Activated CD8-positive, alpha-beta memory T cell treated with anti-CD3 and anti-CD28 coated beads, Interleukin-2, amount 50 U/mL, for 1 hour (primary cell): ENCODE data around the gene BCAS3.
"Not testable (repeated sequence)": the region's sequence is repeated elsewhere in the genome, so short reads cannot be mapped to it uniquely, and the experiment has no call there.

Experiments
- DNase-seq: peaks from one replicate; pipeline ENCODE4 v3.0.0-alpha.2; 2020; ENCODE audit errors: extremely low read depth

BCAS3 gene

DNA sequence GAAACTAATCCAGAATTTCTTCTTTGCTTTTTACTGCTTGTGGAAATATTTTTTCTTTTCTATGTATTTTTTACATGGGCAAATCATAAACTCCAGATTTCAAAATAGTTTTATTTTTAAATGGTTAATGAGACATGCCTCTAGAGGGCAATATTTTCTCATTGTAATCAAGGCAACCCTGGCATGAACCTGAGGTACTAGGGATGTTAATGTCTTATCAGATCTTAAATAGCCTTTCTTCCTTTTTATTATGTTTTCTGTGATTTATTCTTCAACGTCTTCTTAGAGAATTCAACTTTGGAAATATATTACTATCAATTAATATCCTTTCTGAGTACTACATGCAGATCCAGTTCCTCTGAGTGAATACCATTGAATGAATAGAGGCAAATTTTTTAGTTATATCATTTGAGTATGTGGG lies 324.7 kb downstream of the BCAS3 start:
- no peak for DNase-seq

DNA sequence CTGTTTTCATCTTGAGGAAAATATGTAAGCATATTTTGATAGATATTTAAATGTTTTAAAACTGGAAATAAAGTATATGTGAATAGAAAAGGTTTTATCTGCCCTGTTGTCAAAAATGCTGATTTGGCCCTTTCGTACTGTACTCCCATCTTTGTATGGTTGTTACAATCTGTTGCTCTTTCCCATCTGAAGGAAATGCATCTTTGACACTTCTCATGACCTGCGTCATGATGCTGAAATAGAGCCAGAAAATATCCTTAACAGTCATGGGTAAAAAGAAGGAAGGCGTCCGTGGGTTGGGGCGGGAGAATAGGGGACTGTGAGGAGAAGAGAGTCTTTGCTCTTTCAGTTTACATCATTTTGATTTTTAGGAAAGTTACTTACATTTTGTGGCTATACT lies 327.7 kb downstream of the BCAS3 start:
- no peak for DNase-seq

DNA sequence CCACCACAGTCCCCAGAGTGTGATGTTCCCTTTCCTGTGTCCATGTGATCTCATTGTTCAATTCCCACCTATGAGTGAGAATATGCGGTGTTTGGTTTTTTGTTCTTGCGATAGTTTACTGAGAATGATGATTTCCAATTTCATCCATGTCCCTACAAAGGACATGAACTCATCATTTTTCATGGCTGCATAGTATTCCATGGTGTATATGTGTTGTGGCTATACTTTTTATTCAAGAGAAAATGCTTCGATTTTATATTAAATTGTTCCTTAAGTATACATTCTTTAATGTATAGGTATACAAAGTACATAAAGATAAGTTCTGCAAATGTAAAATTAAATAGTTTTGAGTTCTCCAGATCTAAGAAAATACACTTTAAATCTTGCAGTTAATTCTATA lies 328.3 kb downstream of the BCAS3 start:
- DNase-seq, result not testable (repeated sequence)

DNA sequence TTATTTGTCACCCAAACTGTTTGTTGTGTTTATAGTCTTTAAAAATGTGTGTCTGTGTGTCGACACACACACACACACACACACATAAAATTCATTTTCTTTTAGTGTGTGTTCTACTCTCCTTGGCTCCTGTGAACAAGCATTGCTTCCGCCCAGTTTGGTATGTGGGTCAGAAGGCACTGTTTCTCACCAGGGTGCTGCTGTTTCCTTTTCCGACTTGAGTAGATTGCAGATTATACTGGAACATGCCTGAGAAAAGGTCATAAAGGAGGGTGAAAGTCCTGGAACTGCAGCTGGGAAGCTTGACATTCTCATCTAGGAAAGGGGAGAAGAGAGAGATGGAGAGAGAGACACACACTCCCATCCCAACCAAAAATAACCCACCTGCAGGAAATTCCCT lies 330.3 kb downstream of the BCAS3 start:
- DNase-seq, result no peak

DNA sequence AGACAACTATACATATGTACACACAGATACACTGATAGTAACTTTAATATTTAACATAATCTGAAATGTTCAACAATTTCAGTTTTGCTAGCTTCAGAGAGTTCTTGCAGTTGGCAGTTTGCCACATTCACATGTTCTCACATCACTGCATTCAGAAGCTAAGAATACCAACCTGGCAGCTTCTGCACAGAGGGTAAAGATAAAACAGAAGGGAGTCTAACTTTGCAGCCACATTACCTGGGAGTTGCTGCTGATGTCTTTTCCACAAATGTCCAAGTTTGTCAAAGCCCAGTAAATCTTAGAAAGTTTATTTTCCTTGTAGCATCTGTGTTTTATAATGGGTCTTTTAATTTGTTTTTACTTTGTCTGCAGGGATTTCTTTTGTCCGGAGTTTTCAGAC lies 332.0 kb downstream of the BCAS3 start:
- no peak for DNase-seq

DNA sequence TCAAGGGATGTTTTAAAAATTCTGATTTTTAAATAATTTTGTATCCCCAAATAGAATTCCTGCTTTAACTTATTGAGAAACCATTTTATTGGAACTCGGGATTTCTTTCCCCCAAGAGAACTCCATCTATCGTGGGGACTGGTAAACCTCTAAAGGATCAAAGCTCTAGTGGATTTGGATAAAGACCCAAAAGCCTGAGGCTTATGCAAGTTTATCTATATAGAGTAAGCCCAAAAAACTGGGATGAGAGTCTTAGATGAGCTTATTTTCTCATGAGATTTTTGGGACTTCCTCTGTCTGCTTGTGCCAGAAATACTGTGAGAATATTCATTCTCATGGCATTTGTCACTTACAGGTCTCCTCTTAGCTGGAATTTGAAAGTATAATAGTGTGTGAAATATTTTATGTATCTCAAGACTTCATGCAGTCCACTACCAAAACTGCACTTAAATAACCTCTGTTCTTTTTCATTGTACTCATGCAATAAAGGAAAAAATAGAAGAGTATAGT lies 333.1 kb downstream of the BCAS3 start:
- DNase-seq, result no peak

DNA sequence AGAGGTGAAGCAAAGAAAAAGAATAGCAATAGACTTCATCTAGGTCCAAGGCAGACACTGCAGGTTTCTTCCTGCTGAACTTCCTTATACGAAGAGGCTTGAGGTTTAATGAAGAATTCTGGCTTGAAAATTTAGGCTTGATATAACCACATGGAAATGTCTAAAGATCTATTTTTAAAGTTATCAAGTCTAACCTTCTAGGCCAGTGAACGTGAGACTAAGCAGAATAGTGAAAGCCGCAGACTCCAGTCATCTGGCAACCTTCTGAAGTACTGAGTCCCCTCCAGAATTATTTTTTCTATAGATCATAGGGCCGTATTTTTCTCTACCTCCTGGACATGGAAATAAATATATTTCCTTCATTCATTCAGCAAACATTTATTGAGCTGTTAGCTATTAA lies 333.6 kb downstream of the BCAS3 start:
- no peak for DNase-seq

DNA sequence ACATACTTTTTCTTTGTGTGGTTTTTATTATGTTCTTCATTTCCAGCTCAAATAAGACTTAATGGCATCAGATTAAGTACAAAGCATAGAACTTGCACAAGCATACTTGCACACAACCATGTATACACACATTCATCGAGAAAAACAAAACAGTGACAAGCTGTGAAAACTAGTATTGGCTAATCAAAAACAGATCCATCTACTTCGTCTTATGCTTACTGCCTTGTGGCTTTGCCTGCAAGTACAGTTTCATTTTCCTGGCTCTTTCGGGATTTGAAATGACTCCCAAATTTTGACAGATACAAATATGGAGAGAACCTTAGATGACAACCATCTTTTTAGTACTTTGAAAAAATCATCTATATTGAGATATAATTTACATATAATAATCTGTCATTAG lies 338.3 kb downstream of the BCAS3 start:
- DNase-seq, result no peak

DNA sequence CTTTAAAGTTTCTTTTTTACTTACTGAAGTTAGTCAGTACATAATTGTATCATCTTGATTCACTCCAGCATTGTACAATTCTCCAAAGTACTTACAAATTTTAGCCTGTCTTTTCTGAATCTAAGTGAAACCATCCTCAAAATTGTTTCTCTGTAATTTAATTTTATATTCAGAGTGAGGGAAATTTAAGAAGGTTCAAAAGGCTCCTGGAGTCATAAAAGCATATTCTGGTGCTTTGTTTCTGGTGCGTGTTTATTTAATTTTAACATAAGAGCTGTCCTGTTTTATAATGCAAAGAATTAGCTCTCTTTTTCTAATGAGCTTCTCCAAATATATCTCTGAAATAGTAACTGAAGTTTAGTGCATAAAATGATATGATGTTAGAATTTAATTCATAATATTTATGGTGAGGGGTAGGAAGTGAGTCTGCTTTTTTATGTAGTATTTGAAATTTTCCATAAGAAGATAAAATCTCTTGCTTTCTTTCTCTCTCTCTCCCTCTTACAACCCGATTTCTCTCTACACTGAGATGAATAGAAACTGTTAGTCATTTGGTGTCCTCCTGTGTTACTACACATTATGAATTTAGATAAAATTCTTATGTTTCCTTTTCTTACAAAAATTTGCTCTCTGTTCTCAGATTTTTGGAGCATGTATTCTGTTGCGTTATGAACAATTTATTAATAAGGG lies 339.8 kb downstream of the BCAS3 start:
- no peak for DNase-seq

DNA sequence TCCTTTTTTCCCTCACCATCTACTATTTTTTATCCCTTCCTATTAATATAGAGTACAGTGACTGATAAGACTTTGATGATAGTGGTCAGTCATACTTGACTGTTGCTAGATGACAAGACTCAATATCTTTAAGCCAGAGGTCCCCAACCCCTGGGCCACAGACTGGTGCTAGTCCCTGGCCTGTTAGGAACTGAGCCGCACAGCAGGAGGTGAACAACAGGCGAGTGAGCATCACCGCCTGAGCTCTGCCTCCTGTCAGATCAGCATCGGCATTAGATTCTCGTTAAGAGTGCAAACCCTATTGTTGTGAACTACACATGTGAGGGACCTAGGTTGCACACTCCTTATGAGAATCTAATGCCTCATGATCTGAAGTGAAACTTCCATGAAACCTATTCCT lies 341.3 kb downstream of the BCAS3 start:
- DNase-seq, result no peak

DNA sequence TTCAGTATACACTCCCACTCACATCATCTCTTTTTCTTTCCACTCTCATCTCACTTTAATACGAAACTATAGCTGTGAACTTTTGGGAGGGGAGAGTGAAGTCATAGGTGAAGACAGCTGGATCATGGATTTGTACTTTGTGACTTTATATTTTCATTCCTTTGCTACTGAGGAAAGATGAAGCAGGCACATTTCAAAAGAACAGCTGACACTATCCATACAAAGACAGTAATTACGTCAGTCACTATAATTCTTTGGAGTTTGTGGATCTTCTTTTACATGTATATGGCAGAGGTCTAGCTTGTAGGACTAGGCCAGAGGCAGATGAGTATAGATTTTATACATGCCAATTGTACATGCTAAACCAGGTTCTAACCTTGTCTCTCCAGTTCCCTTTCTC lies 346.3 kb downstream of the BCAS3 start:
- DNase-seq, result no peak

DNA sequence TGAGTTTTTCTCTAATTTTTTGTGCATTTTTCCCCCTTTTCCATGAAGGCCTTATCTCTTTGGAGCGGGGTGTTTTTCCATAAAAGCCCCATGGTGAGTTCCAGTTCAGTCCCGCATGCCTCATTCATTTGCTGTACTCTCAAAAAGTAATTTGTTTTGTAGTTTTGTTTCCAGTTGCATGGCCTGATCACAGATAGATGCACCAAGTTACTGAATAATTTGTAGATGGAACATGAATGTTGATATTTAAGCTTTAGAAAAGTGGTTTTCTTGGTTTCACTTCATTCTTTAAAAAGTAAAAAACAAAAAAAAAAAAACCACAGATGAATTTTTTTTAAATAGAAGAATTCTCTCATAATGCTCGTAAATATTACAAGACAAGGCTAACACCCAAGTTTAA lies 349.2 kb downstream of the BCAS3 start:
- no peak for DNase-seq

DNA sequence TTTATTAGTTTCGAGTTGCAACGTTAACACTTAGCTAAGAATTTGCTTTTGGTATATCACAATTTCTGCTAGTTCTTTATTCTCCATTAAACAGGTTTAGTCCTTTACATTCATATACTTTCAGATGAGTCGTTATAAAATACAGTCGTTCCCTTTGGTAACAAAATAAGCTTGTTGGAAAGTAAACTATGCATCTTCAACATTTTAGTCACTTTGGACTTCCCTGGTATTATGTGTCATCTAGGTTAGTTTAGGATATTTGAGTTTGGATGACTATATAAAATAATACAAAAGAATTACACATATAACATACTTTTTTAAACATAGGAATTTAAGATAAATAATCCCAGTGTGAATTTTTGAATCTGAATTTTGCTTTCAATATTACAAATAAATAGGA lies 351.5 kb downstream of the BCAS3 start:
- no peak for DNase-seq

DNA sequence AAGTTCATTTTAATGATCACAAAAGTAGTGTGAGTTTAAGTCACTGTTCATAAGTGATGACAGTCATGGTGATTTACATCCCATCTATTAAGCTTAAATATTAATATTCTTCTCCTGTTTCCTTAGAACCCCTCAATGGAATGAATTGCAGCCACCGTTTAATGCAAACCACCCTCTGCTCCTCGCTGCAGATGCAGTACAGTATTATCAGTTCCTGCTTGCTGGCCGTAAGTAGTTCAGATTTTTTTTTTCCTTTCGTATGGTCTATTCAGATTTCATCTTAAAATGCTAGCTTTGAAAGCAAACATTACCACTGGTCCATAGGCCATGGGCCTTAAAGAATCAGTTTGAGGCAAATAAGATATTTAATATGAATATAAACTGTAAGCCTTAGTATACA lies 363.0 kb downstream of the BCAS3 start:
- no peak for DNase-seq

DNA sequence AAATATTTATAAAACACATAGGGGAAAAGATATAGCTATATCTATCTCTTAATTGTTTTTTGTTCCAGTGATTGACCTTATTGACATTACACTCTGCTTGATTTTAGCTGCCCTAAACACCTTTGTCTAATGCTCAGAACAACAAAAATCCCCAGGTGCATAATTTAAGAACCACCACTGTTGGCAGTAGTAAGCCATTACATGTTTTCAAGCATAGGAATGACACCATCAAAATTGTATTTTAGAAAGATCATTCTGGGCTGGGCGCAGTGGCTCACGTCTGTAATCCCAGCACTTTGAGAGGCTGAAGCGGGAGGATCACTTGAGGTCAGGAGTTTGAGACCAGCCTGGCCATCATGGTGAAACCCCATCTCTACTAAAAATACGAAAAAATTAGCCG lies 364.7 kb downstream of the BCAS3 start:
- not testable (repeated sequence) for DNase-seq

DNA sequence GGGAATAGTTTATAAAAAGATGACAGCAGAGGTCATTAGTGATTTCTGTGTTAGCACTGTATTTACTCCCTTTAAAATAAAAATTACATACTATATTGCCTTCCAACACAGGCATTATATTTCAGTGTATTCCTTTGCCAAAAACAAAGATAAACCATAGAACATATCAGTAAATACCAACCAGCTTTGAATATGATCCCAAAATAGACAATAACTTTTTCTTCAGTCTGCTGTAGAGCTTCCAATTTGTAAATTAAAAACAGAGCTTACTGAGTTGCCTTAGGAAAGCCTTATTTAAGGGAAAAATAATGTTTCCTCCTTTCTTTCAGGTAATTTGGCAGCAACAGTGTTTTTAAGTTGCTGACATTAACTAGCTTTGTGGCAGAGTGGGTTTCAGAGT lies 369.9 kb downstream of the BCAS3 start:
- DNase-seq, result no peak

DNA sequence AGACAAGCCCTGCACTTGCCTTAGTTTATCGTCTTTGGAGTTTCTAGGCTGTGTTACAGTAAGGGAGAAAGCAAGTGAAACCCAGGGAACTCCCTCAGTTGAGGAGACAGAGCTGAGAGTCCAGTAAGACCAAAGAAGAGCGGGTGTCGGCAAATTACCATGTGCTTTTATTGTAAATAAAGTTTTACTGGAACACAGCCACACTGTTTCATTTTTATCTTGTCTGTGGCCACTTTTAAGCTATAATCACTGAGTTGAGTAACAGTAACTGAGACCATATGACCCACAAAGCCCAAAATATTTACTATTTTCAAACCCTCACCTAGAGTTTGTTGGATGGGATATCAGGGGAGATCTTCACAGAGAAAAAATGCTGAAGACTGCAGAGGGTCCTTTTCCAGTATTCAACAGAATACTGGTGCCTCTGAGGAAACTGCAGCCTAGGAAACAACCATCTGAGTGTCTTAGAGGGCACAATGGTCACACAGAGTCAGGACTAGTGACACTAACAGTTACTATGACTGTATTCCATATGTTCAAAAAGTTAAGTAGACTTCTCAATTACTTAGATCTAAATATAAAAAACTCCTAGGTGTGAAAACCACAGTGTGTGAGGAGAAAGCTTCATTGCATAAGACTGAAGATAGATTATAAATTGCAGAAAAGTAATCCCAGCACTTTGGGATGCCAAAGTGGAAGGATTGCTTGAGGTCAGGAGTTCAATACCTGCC lies 370.9 kb downstream of the BCAS3 start:
- DNase-seq, result no peak

DNA sequence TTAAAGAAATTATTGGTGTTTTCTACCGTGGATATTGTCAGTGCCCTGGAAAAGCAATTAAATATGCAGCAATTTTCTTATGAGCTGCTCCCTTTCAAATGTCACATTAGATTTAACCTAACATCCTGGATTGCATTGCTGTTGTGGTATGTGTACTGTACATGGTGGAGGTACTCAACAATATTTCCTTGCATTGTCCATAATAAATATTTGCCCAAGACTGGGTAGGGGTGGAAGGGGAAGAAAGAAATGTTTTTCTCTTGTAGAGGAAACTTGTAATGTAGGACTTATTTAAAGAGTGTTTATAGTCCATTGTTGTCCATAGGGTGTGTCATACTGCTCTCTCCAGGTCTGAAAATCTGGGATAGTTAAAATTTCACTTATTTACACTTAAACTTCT lies 375.8 kb downstream of the BCAS3 start:
- DNase-seq, result no peak

DNA sequence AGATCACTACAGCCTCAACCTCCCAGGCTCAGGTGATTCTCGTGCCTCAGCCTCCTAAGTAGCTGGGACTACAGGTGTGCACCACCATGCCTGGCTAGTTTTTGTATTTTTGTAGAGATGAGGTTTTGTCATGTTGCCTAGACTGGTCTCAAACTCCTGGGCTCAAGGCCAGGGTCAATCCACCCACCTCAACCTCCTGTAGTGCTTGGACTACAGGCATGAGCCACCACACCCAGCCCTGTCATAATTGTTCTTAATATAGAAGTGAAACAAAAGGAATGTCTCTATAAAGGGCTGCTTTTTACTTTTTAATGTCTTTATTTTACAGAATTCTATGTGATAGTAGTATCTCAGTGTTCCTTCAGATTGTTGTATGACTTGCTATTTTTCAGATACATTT lies 376.8 kb downstream of the BCAS3 start:
- no peak for DNase-seq

DNA sequence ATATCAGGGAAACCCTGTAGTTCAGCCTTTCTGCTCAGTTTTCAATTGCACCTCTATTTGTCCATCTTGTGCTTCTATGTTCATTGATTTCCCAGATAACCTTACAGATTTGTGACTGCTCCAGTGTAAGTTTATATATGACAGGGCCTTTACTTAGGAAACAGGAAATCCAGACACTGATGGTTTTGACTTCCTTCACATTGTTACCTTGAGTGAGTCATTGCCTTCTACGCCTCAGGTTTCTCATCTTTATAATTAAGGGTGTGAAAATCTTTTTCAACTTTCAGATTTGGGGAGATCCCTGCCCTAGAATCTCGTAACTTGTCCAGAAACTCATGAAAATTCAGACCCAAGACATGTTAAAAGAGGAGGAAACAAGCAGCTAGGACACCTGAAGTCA lies 379.6 kb downstream of the BCAS3 start:
- DNase-seq, result no peak

DNA sequence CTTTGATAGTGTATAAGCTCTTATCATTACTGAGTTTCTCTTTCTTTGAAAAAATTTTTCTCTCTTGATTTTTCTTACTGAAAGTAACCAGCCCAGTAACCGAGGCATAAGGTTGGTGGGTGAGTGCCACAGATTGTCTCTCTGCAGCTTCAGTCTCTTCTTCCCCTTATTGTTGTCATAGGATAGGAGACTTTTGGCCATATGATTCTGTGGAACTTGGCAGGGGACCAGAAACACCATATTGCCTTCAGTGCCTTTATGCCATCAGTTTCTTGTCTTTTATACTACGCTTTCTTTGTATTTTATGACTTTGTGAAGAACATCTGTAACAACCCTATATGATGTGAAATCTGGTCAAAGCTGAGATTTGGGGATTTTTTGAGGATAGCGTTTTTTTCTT lies 380.4 kb downstream of the BCAS3 start:
- DNase-seq, result no peak

DNA sequence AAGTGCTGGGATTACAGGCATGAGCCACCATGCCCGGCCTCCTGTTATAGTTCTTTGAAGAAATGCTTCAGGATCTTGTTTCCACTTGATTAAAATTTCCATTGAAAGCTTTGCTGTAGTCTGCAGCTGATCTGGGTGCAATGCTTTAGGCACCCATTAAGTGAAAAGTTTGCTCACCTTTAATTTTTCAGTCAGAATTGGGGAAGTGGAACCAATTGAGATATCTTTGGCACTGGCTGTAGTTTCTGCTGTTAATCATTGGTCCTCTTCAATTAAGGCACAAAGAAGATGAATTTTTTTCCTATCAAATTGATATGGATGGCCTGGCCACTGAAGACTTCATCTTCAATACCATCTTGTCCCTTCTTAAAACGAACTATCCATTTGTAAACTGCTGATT lies 385.9 kb downstream of the BCAS3 start:
- DNase-seq, result no peak

DNA sequence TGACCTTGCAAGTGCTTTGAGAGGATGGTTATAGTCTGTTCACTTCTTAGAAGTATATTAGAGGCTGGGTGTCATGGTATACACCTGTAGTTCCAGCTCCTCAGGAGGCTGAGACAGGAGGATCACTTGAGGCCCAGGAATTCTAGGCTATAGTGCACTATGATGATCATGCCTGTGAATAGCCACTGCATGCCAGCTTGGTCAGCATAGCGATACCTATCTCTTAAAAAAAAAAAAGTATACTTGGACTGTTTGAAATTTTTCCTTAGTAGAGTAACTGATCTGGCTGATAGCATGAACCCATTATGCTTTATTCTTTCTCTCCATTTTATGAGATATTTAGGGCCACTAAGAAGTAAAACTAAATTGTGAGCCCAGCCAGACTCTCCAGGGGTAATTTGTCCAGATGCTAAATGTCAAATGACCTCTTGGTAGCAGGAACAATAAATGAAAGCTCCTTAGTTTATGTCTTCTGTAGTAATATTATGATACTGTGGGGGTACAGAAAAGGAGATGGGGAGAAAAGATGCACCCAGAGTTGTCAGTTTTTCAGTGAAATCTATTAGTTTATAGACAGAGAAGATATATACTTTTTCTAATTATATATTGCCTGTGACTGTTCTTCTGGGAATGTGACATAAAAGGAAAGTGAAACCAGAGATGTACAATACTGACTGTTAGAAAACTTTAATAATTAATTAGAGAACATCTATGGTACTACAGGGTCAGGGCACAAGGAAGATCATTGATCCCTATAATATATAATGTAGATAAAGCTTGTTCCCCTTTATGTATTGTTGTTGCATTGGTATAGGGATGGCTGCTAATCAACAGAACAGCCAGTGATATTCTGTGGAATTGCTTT lies 386.7 kb downstream of the BCAS3 start:
- no peak for DNase-seq
